ENCODE data around the gene CACNG7. TPM values are rescaled to one million over a fixed set of nuclear protein-coding genes. Genes with fewer than 3 reads are reported as not detected.

Gene CACNG7
- total RNA-seq, 1 donor from 2014 or later: not detected

DNA sequence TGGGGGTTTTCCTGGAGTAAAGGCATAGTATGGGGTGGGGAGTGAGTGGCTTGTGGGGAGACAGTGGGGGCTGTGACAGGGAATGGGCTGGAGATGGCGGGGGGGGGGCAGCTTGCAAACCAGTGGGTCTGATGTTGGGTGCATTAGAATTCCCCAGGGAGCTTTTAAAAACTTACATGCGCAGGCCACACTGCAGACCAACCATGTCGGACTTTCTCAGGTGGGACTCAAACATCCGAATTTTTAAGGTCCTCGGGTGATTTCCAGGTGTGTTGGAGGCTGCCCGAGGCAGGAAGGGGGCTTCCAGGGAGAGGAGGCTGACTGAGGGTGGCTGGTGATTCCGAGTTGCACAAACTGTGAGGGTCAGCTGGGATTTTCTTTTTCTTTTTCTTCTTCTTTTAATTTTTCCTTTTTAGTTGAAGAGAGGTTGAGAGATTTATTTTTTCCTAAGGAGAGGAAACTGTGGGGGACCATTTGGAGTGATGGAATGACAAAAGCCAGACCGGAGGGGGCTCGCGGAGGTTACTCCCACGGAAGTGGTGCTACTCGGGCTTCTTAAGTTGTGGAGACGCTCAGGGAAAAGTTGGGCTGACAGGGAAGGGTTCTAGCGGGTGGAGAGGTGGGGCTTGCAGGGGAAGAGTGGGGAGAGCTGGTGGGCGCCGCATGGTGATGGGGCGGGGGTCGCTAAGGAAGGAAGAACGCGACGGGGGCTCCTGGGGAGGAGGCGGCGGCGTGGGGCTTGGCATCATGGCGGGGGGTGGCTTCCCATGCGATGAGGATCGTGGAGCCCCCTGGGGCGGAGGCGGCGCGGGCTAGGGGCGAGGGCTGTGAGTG lies 52.7 kb downstream of the CACNG7 start:
- no peak overlapping the region for H3K4me3 ChIP-seq (ENCODE audit: low read depth, low read length)
- peaks cover 61% of the 10 kb centered on the region for H3K27me3 ChIP-seq (ENCODE audit: control insufficient read depth, insufficient read depth, low read length)
- DNase-seq (ENCODE audit: low read depth): no peak

DNA sequence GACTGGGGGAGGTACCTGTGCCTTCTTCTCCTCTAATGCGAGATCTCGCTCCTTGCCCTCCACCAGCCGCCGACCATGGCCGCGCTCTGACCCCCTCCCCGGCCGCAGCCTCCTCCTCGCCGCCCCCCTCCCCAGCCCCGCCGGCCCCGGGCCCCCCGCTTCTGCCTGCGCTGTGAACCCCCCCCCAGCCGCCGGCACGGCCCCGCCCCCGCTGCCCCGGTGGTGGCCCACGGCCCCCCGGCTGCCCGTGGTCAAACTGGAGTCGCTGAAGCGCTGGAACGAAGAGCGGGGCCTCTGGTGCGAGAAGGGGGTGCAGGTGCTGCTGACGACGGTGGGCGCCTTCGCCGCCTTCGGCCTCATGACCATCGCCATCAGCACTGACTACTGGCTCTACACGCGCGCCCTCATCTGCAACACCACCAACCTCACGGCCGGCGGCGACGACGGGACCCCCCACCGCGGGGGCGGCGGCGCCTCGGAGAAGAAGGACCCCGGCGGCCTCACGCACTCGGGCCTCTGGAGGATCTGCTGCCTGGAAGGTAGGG lies 53.9 kb downstream of the CACNG7 start, which contains the start of gene CACNG8:
Gene CACNG8 (plus strand): TSS at position 51 of the 545 bp plus-strand sequence.
- Histone ChIP-seq H3K4me3 (ENCODE audit: low read depth, low read length) (no peak within 1 kb of the TSS), H3K36me3 (ENCODE audit: control insufficient read depth, insufficient read depth, low read length) (no peaks in the 10 kb centered on the region), H3K27me3 (ENCODE audit: control insufficient read depth, insufficient read depth, low read length) (peaks cover 51% of the 10 kb centered on the region)
- TF ChIP-seq CTCF (IDR thresholded peaks at IDR 0.05; ENCODE audit: insufficient read depth, low read length, poor library complexity, severe bottlenecking): no peak
- no peak for DNase-seq (ENCODE audit: low read depth)

More for the DNA sequence above, 52.7 kb downstream of the CACNG7 start:
- no peak for TF ChIP-seq CTCF (IDR thresholded peaks at IDR 0.05; ENCODE audit: insufficient read depth, low read length, poor library complexity, severe bottlenecking)
- no peaks in the 10 kb centered on the region for H3K36me3 ChIP-seq (ENCODE audit: control insufficient read depth, insufficient read depth, low read length)

- no peaks in the 10 kb centered on the region for H3K36me3 ChIP-seq (ENCODE audit: control insufficient read depth, insufficient read depth, low read length)
- no peak for DNase-seq (ENCODE audit: low read depth)
- TF ChIP-seq CTCF (IDR thresholded peaks at IDR 0.05; ENCODE audit: insufficient read depth, low read length, poor library complexity, severe bottlenecking): no peak
- peaks cover 40% of the 10 kb centered on the region for H3K27me3 ChIP-seq (ENCODE audit: control insufficient read depth, insufficient read depth, low read length)
- H3K4me3 ChIP-seq (ENCODE audit: low read depth, low read length): no peak overlapping the region
Observed at GRCh38 chr19:53965091-53965490, 56.0 kb downstream of the CACNG7 start.

DNA sequence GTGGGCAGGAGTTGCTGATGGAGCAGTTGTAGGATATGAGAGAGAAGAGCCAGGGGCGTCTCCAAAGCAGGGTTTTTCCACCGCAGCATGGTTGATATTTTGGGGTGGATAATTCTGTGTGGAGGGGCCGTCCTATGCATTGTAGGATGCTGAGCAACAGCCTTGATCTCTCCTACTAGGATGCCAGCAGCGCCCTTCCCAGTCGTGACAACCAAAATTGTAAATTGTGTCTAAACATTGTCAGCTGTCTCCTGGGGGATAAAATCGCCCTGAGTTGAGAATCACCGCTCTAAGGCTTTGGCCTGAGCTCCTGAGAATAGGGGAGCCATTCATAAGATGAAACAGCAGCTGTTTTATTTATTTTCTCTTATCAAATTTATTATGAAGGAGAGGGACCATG lies 57.9 kb downstream of the CACNG7 start:
- Histone ChIP-seq H3K4me3 (ENCODE audit: low read depth, low read length) (no peak overlapping the region), H3K36me3 (ENCODE audit: control insufficient read depth, insufficient read depth, low read length) (no peaks in the 10 kb centered on the region), H3K27me3 (ENCODE audit: control insufficient read depth, insufficient read depth, low read length) (peaks cover 23% of the 10 kb centered on the region)
- TF ChIP-seq CTCF (IDR thresholded peaks at IDR 0.05; ENCODE audit: insufficient read depth, low read length, poor library complexity, severe bottlenecking): no peak
- no peak for DNase-seq (ENCODE audit: low read depth)

DNA sequence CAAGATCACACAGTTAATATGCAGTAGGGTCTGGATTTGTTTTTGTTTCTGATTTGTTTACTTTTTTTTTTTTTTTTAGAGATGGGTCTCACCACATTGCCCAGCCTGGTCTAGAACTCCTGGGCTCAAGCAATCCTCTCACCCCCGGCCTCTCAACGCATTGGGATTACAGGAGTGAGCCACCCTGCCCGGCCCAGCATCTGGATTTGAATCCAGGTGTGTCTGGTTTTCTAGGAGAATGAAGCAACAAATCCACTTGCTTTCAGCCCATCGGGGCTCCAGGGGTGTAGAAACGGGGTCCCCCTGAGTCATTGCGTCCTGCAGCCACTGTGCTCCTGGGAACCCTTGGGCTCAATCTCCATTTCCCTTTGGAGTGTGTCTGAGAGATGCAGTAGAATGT lies 60.3 kb downstream of the CACNG7 start:
- TF ChIP-seq CTCF (IDR thresholded peaks at IDR 0.05; ENCODE audit: insufficient read depth, low read length, poor library complexity, severe bottlenecking): no peak
- H3K4me3 ChIP-seq (ENCODE audit: low read depth, low read length): no peak overlapping the region
- DNase-seq (ENCODE audit: low read depth): no peak

More for the DNA sequence above, 60.3 kb downstream of the CACNG7 start:
- peaks cover 6% of the 10 kb centered on the region for H3K27me3 ChIP-seq (ENCODE audit: control insufficient read depth, insufficient read depth, low read length)
- no peaks in the 10 kb centered on the region for H3K36me3 ChIP-seq (ENCODE audit: control insufficient read depth, insufficient read depth, low read length)

Measured in kidney epithelial cell (primary cell).